WTC11 (cell line): ENCODE measurements around the gene FOXN3. TPM values are rescaled to one million over a fixed set of nuclear protein-coding genes. Genes with fewer than 3 reads are reported as not detected.

Experiments used
- ATAC-seq: fragments of 200-7000 bp; cut with Tn5 transposase; 2 replicates; pipeline ENCODE4 v1.10.0; 2021; ENCODE audit warnings: mild to moderate bottlenecking, moderate library complexity
- CTCF ChIA-PET: fragments of 300-600 bp; sonication (Branson Sonifier 250); formaldehyde crosslinking; loops from one replicate; lab custom pipeline; 2021; ENCODE audit warnings: antibody characterized with exemption; lab: Charles Lee
- POLR2A ChIA-PET: fragments of 350-600 bp; sonication (Branson Sonifier 250); formaldehyde crosslinking; loops from one replicate; lab custom pipeline; 2021; ENCODE audit warnings: antibody characterized with exemption; lab: Charles Lee
- DNase-seq: peaks from one replicate; pipeline ENCODE4 v3.0.0; 2021; ENCODE audit warnings: low spot score
- H3K27ac Mint-ChIP-seq: 2 replicates; pipeline ENCODE4 v1.8.0; 2021; ENCODE audit warnings: mixed read lengths
- H3K27me3 Mint-ChIP-seq: 2 replicates; pipeline ENCODE4 v1.8.0; 2021; ENCODE audit warnings: low read depth, mild to moderate bottlenecking, moderate library complexity, mixed read lengths
- H3K36me3 Mint-ChIP-seq: 2 replicates; pipeline ENCODE4 v1.8.0; 2021; ENCODE audit warnings: mixed read lengths
- H3K4me1 Mint-ChIP-seq: 2 replicates; pipeline ENCODE4 v1.8.0; 2022; ENCODE audit warnings: mixed read lengths
- H3K4me3 Mint-ChIP-seq: 2 replicates; pipeline ENCODE4 v1.8.0; 2021; ENCODE audit warnings: mild to moderate bottlenecking, moderate library complexity, mixed read lengths
- H3K9me3 Mint-ChIP-seq: 2 replicates; pipeline ENCODE4 v1.8.0; 2021; ENCODE audit warnings: mixed read lengths
- AFF4 ChIP-seq: sonication (generic); formaldehyde crosslinking; IDR thresholded peaks from 2 replicates; pipeline ENCODE4 v1.8.1; 2023; ENCODE audit warnings: mild to moderate bottlenecking, missing genetic modification reagents, borderline replicate concordance
- ATF2 ChIP-seq: sonication (generic); formaldehyde crosslinking; IDR thresholded peaks from 2 replicates; pipeline ENCODE4 v1.8.1; 2022; ENCODE audit warnings: low read depth, missing genetic modification reagents, borderline replicate concordance
- ATF6 ChIP-seq: sonication (generic); formaldehyde crosslinking; IDR thresholded peaks from 2 replicates; pipeline ENCODE4 v1.8.1; 2023; ENCODE audit warnings: mild to moderate bottlenecking, missing genetic modification reagents
- ERG ChIP-seq: fragments of 250-450 bp; sonication (Bioruptor Pico); IDR thresholded peaks from 2 replicates; pipeline ENCODE4 v1.8.0; 2021; ENCODE audit warnings: mild to moderate bottlenecking
- IRF2 ChIP-seq: sonication (generic); formaldehyde crosslinking; IDR thresholded peaks from 2 replicates; pipeline ENCODE4 v1.8.0; 2022; ENCODE audit warnings: low read depth, missing genetic modification reagents, borderline replicate concordance
- MXD4 ChIP-seq: fragments of 250-450 bp; sonication (Bioruptor Pico); IDR thresholded peaks from 2 replicates; pipeline ENCODE4 v1.8.0; 2021; ENCODE audit warnings: mild to moderate bottlenecking, moderate library complexity, borderline replicate concordance
- MYBL2 ChIP-seq: sonication (generic); formaldehyde crosslinking; IDR thresholded peaks from 2 replicates; pipeline ENCODE4 v1.8.1; 2023; ENCODE audit warnings: mild to moderate bottlenecking, moderate library complexity, missing genetic modification reagents
- NFATC4 ChIP-seq: fragments of 250-450 bp; sonication (Bioruptor Pico); IDR thresholded peaks from 2 replicates; pipeline ENCODE4 v1.9.0; 2021; ENCODE audit warnings: mild to moderate bottlenecking
- NR1H2 ChIP-seq: sonication (generic); formaldehyde crosslinking; IDR thresholded peaks from 2 replicates; pipeline ENCODE4 v1.9.0; 2021; ENCODE audit warnings: mild to moderate bottlenecking, moderate library complexity, missing genetic modification reagents
- RELA ChIP-seq: sonication (generic); formaldehyde crosslinking; IDR thresholded peaks from 2 replicates; pipeline ENCODE4 v1.8.1; 2022; ENCODE audit warnings: missing genetic modification reagents, mild to moderate bottlenecking, borderline replicate concordance
- SOX15 ChIP-seq: fragments of 250-450 bp; sonication (Bioruptor Pico); IDR thresholded peaks from 2 replicates; pipeline ENCODE4 v1.9.0; 2021; ENCODE audit warnings: mild to moderate bottlenecking
- SP1 ChIP-seq: sonication (generic); formaldehyde crosslinking; conservative IDR thresholded peaks from 2 replicates; pipeline ENCODE4 v1.8.1; 2022; ENCODE audit warnings: missing genetic modification reagents
- TP53 ChIP-seq: sonication (generic); formaldehyde crosslinking; IDR thresholded peaks from 2 replicates; pipeline ENCODE4 v1.8.1; 2023; ENCODE audit warnings: mild to moderate bottlenecking, missing genetic modification reagents
- ZNF281 ChIP-seq: sonication (generic); formaldehyde crosslinking; IDR thresholded peaks from 2 replicates; pipeline ENCODE4 v1.8.0; 2023; ENCODE audit warnings: mild to moderate bottlenecking, missing genetic modification reagents
- ZNF416 ChIP-seq: fragments of 250-450 bp; sonication (Bioruptor Pico); IDR thresholded peaks from 2 replicates; pipeline ENCODE4 v1.9.0; 2021; ENCODE audit warnings: mild to moderate bottlenecking, inconsistent platforms
- ZSCAN18 ChIP-seq: fragments of 250-450 bp; sonication (Bioruptor Pico); IDR thresholded peaks from 2 replicates; pipeline ENCODE4 v2.1.2; 2022; ENCODE audit warnings: mild to moderate bottlenecking, moderate library complexity
- total RNA-seq: library from RNA; stranded (reverse); gene quantifications from 3 replicates; pipeline ENCODE4 v1.2.3, GENCODE V29; 2021

Gene FOXN3
- total RNA-seq, 1 experiment from 2014 or later = 170 TPM

GRCh38 chr14:89205137-89205740 is 211.8 kb downstream of the FOXN3 start (continued):
- TF ChIP-seq MYBL2 (CRISPR knock-in tag) (no peak), ATF6 (no peak), NR1H2 (CRISPR knock-in tag) (no peak), ERG (CRISPR knock-in tag) (no peak)
- TF ChIP-seq, all 79 proteins: peak for 0

- Mint-ChIP-seq H3K27me3 (no peaks in the 10 kb centered on the region), H3K4me3 (no peak overlapping the region)
Observed at GRCh38 chr14:89202413-89203190, 214.4 kb downstream of the FOXN3 start.

GRCh38 chr14:89201645-89202044 is 215.4 kb downstream of the FOXN3 start:
- ATAC-seq (no peak), DNase-seq (no peak)
- Mint-ChIP-seq H3K27ac (0 out of 2 replicates have a peak overlapping the region, but pooled peaks have one; percentile 32), H3K9me3 (no peaks in the 10 kb centered on the region), H3K27me3 (no peaks in the 10 kb centered on the region), H3K36me3 (peaks cover 13% of the 10 kb centered on the region), H3K4me1 (peaks cover 77% of the 10 kb centered on the region), H3K4me3 (no peak overlapping the region)
- POLR2A ChIA-PET = no interaction called here
- CTCF ChIA-PET = interaction anchor here (0.5 kb wide), 1 partner anchor 112 kb away, joined by 3 read pairs; no protein-coding TSS in a partner anchor
- TF ChIP-seq NFATC4 (CRISPR knock-in tag) (no peak), SP1 (CRISPR knock-in tag) (no peak), ZNF416 (CRISPR knock-in tag) (no peak), AFF4 (no peak), RELA (CRISPR knock-in tag) (no peak), IRF2 (CRISPR knock-in tag) (no peak), MXD4 (CRISPR knock-in tag) (no peak), ZSCAN18 (CRISPR knock-in tag) (no peak), ATF2 (CRISPR knock-in tag) (no peak), SOX15 (CRISPR knock-in tag) (no peak)

More at GRCh38 chr14:89202413-89203190, 214.4 kb downstream of the FOXN3 start:
- H3K27ac Mint-ChIP-seq = no peak overlapping the region
- H3K9me3 Mint-ChIP-seq = no peaks in the 10 kb centered on the region
- TF ChIP-seq ZNF281 (CRISPR knock-in tag) = no peak
- no peak for TF ChIP-seq NFATC4 (CRISPR knock-in tag)
- TF ChIP-seq TP53 (CRISPR knock-in tag) = no peak
- H3K4me1 Mint-ChIP-seq = peaks cover 81% of the 10 kb centered on the region
- no peak for DNase-seq
- H3K36me3 Mint-ChIP-seq = peaks cover 4% of the 10 kb centered on the region
- ChIA-PET POLR2A (no interaction called here), CTCF (no interaction called here)
- ATAC-seq = no peak
